Measurements from ENCODE around the gene EOLA2.
A peak's percentile ranks its signal among the peaks of the same experiment; 100 is the strongest.
"Not testable (repeated sequence)": the region's sequence is repeated elsewhere in the genome, so short reads cannot be mapped to it uniquely, and the experiment has no call there.

EOLA2 gene

DNA sequence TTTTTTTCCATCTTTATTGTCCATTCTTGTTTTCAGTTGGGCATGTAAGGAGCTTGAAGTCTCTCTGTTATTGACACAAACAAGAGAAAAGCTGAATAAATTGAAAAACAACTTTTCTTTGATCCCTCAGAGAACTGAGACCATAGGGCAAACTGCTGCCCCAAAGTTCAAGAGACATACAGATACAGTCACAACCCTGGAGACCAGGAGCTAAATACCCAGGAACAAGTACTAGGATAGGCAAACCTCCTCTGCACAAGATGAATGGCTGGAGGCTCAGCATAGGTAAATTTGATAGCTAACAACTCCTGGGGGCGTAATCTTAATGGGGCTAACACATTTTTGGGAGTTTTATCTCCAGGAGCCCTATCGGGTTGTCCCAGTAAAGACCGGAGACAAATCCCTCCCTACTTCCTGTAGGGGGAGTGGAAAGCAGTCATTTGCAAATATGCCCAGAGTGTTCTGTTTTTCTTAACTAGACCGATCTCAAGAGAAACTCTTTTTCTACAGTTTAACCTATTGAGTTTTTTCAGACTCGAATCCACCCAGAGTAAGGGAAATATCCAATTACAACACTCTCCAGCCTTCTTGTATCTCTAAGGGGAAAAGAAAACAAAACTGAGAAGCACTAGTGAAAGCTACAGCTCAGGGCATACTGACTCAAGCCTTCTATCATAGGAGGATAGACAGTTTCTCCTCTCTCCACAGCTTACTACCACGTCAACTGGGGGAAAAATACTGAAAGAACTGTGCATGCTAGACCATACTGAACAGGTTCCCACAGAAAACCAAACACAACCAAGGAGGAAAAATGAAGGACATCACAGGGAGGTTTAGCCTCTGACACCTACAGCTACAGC lies 34.2 kb downstream of the EOLA2 start:
- DNase-seq (ENCODE audit: low read depth): peak; percentile 7
- H3K4me3 ChIP-seq (ENCODE audit: low read length): no peak overlapping the region
- TF ChIP-seq CTCF (IDR thresholded peaks at IDR 0.05; ENCODE audit: insufficient read depth, low read depth, low read length, missing control alignments): peak; percentile 24

GRCh38 chrX:149898554-149898953 lies 39.7 kb downstream of the EOLA2 start:
- no peak overlapping the region for H3K4me3 ChIP-seq (ENCODE audit: low read length)
- TF ChIP-seq CTCF (IDR thresholded peaks at IDR 0.05; ENCODE audit: insufficient read depth, low read depth, low read length, missing control alignments): no peak
- no peak for DNase-seq (ENCODE audit: low read depth)

DNA sequence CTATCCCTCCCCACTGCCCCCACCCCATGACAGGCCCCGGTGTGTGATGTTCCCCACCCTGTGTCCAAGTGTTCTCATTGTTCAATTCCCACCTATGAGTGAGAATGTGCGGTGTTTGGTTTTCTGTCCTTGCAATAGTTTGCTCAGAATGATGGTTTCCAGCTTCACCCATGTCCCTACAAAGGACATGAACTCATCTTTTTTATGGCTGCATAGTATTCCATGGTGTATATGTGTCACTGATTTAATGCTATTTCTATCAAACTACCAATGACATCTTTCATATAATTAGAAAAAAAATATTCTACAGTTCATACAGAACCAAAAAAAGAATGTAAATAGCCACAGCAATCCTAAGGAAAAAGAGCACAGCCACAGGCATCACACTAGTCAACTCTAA lies 47.5 kb downstream of the EOLA2 start:
- DNase-seq (ENCODE audit: low read depth): not testable (repeated sequence)

More for the DNA sequence above, 47.5 kb downstream of the EOLA2 start:
- not testable (repeated sequence) for H3K4me3 ChIP-seq (ENCODE audit: low read length)
